ENCODE measurements around the gene ADPRH. TPM values are rescaled to one million over a fixed set of nuclear protein-coding genes. Genes with fewer than 3 reads are reported as not detected.

ADPRH gene
- total and polyA plus RNA-seq, 10 of the 15 experiments (the other 5 are each of a cell fraction or from before 2014, with no cell fraction given), result 2.3 to 32.6 (median 19.0) TPM

GRCh38 chr3:119580067-119580760, 922 bp downstream of the ADPRH start (continued):
- TF ChIP-seq ZBTB40 (IDR thresholded peaks at IDR 0.05; ENCODE audit: borderline replicate concordance) (no peak; the same call in 1 of the 2 replicates), SREBF2 (IDR thresholded peaks at IDR 0.05; ENCODE audit: low read length) (no peak), USF1 (IDR thresholded peaks at IDR 0.05; ENCODE audit: borderline replicate concordance, extremely low read length, insufficient read depth, low read depth, low read length) (no peak), MTA3 (IDR thresholded peaks at IDR 0.05; ENCODE audit: borderline replicate concordance, low read length) (0 out of 2 replicates have a peak, but pooled peaks have one; percentile 37), POU2F2 (IDR thresholded peaks at IDR 0.05; ENCODE audit: borderline replicate concordance, low read depth, low read length) (peak; percentile 53; the same call in 1 of the 3 replicates), ZNF384 (IDR thresholded peaks at IDR 0.05; ENCODE audit: borderline replicate concordance, low read depth, low read length) (no peak), MLLT1 (IDR thresholded peaks at IDR 0.05) (peak; percentile 71; the same call in 1 of the 2 replicates), CEBPB (IDR thresholded peaks at IDR 0.05; ENCODE audit: borderline replicate concordance in 1 of 2, low read depth in 2 of 2, low read length in 2 of 2) (no peak), RUNX3 (IDR thresholded peaks at IDR 0.05; ENCODE audit: low read length) (0 out of 2 replicates have a peak, but pooled peaks have one; percentile 28), IKZF1 (conservative IDR thresholded peaks at IDR 0.05) (0 out of 2 replicates have a peak, but pooled peaks have one; percentile 1), NFYA (IDR thresholded peaks at IDR 0.05; ENCODE audit: borderline replicate concordance, low read depth, low read length) (no peak), SMAD1 (IDR thresholded peaks at IDR 0.05; ENCODE audit: low read depth, partially characterized antibody) (peak; percentile 25), SPI1 (IDR thresholded peaks at IDR 0.05; ENCODE audit: borderline replicate concordance, insufficient read depth, low read depth, low read length) (peak; percentile 82), ZBTB11 (CRISPR knock-in tag; IDR thresholded peaks at IDR 0.05) (no peak)
- TF ChIP-seq, protein P1, sequence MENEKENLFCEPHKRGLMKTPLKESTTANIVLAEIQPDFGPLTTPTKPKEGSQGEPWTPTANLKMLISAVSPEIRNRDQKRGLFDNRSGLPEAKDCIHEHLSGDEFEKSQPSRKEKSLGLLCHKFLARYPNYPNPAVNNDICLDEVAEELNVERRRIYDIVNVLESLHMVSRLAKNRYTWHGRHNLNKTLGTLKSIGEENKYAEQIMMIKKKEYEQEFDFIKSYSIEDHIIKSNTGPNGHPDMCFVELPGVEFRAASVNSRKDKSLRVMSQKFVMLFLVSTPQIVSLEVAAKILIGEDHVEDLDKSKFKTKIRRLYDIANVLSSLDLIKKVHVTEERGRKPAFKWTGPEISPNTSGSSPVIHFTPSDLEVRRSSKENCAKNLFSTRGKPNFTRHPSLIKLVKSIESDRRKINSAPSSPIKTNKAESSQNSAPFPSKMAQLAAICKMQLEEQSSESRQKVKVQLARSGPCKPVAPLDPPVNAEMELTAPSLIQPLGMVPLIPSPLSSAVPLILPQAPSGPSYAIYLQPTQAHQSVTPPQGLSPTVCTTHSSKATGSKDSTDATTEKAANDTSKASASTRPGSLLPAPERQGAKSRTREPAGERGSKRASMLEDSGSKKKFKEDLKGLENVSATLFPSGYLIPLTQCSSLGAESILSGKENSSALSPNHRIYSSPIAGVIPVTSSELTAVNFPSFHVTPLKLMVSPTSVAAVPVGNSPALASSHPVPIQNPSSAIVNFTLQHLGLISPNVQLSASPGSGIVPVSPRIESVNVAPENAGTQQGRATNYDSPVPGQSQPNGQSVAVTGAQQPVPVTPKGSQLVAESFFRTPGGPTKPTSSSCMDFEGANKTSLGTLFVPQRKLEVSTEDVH (IDR thresholded peaks at IDR 0.05; ENCODE audit: low read depth, partially characterized antibody), result no peak
